Stomach (tissue), 4 donors: ENCODE results near the gene ZCCHC9.

Experiments used
- CTCF ChIP-seq, 7 experiments: fragments of 450-650 bp in 4 of 7; fragments of 200-600 bp in 3 of 7; sonication (generic) in 3 of 7; IDR thresholded peaks; one replicate each; pipeline ENCODE4 v1.5.1; 2016 to 2019; ENCODE audit warnings: antibody characterized with exemption in 7 of 7, control low read depth in 2 of 7, mild to moderate bottlenecking in 1 of 7
- POLR2AphosphoS5 ChIP-seq, 3 donors: sonication (generic); formaldehyde crosslinking; IDR thresholded peaks; one replicate each; pipeline ENCODE4 v1.6.1; 2016; ENCODE audit warnings: antibody characterized with exemption in 3 of 3

GRCh38 chr5:81283976-81284375 is 17.4 kb upstream of the ZCCHC9 start:
- TF ChIP-seq CTCF (IDR thresholded peaks at IDR 0.05), result no peak
- TF ChIP-seq POLR2AphosphoS5 (IDR thresholded peaks at IDR 0.05), result no peak
